ENCODE measurements around the gene FYB1.

The FYB1 gene

DNA sequence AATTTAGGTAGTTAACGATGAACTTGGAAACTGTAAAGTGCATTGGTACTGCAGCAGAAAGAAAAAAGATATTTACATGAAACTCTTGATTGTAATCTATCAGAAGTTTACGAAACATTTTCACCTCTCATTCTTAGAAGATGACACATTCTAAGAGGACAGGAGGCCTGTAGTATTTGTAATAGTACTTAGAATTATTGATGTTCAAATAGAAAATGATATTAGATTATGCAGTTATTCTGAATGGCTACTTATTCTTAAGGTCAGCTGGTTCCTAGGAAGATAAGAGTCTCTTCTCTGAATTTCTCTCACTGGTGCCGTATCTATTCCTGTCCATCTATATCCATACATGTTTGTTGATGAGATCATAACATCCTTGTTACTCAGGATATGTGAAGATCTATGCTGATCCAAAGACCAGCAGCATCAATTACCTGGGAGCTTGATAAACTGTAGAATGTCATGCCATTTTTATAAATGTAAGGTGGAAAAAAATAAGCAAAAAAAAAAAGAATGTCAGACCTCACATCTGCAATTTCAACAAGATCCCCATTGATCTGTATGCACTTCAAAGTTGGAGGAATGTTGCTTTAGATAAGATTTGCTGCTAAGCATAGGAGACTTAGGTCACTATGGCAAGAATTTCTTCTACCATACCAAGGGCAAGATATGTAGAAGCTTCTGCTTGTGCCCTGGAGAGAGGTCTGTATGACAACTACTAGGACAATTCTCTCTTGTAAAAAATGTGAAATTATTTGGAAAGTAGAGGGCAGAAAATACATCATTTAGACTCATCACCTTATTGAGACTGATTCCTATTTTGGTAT, 102.8 kb downstream of the FYB1 start:
- DNase-seq = no peak

DNA sequence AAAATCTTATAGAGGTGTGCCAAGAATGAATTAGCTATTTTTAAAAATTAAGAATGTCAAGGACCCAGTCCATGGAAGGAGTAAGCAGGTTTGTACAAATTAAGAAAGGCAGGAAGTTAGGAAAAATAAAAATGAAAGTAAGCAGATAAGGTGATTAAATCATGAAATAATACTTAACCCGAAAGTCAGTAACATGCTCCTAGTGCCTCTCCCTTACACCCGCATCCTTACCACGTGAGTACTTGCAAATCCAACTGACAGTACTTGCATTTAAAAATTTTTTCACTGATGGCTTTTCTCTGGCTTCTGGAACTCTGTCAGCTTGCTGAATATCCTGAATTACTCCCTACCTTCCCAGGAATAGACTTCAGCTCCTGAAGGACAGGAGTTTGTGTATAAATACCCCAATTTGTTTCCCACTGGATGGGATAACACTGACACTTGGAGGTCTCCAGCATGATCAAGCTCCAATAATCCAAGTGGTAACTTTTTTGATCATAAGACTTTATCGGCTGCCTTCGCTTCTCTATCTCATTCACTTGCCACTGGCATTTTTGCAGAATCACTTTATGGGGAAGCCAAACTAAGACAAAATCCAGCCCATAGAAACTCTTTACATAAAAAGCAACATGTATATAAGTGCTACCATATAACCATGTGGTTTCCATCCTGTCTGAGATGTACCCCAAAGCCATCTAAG, 103.6 kb downstream of the FYB1 start:
- no peak for DNase-seq

DNA sequence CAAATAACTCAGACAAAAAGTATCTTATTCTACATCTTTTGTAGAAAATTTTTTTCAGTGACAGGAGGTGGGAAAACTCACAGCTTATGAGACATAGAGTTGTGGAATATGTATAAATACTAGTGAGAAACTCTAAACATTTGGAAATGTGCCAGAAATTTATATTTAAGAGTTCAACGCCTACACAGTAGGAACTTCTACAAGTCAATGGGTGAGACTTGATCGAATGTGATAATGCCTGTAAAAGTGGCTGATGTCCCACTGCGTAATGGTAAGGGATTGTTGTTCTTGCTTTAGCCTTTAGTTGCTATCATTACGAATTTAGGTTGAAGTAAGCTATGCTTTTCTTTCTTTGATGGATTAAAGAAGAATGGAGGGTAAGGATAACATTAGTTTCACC, 105.2 kb downstream of the FYB1 start:
- no peak for DNase-seq

DNA sequence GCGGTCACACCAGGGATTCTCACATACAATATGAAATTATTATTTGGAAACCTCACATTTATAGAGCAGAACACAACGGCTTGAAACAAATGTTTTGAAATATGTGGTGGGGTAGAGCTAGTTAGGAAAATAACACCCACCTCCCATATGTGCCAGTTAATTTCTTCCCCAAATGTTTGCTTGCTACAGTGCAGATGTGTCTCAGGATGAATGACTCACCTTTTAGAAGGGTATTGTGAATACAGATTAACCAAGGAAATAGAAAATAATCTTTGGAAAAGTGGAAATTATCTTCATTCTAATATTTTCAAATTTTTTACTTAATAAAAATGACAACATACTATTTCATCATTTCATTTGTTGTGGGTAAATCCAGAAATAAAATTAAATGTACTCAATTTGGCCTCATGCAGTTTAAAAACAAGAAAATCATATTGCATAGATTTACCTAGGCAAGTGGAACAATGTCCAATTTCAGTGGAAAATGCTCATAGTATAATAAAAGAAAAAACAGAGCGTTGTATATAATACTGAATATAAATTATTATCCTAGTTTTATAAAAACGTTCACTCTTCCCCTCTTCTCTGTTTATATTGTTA, 105.9 kb downstream of the FYB1 start:
- DNase-seq = no peak

DNA sequence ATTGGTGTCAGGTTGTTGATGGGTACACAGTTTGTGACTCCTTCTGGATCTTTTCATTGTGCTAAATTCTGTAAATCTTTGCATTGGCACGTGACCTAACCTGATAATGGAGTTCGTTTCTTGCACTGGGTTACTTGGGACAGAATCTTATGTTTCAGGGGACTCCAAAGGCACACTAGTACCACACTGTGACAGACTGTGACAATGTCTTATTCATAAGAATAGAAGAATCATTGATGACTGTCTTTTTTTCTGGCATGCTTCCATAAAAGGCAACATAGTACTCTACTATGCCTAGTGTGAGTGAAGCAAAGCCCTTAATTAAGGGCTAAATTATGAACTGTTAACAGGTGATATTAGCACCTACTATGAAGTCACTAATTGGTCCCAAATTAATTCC, 109.8 kb downstream of the FYB1 start:
- no peak for DNase-seq

DNA sequence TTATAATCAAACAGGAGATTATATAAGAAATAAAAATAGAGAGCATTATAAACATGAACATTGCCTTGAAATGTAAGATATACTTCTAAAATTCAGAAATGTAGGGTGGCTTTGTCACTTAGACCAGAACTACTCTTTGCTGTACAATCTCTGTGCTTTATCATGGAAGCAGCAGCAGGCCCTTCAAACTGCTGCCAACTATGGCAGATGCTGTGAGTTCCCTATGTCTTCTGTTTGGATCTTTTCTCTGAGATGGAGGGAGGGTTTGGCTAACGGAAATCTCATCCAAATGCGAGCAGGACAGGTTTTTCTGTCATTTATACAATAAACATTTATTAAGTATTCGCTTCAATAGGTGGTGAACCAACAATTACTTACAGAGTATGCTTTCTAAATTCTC, 110.4 kb downstream of the FYB1 start:
- no peak for DNase-seq

DNA sequence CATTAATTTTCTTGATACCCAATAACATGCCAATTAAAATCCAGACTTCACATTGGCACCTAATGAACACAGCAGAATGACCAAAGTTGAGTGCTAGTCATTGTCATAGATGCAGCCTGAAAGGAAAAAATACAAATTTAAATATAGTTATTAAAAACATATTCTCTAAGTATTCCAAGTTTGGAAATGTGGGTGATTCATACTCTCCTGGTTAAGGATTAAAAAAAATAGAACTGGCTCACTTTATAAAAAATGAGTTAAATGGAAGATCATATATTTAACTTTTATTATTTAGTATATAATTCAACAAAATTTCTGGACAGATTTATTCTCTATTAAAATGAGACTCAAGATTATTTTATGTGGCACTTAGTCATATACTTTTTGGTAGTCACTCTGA, 112.0 kb downstream of the FYB1 start:
- no peak for DNase-seq

DNA sequence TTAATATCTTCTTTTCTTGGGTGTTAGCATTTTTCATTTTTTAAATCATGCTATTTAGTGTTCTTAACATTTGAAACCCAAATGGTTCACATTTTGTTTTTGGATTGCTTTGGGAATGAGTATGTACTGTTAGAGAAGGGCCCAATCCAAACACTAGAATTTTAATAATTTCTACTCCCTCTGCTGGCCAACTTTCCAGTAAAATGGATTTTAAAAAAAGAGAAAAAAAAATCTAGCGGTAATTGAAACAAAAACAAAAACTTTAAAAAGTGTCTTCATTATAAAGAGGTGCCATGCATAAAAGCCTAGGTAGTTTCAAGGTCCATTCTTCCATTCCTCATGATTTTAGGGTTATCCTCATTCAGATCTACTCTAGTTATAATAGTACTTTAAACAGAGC, 113.0 kb downstream of the FYB1 start:
- no peak for DNase-seq

DNA sequence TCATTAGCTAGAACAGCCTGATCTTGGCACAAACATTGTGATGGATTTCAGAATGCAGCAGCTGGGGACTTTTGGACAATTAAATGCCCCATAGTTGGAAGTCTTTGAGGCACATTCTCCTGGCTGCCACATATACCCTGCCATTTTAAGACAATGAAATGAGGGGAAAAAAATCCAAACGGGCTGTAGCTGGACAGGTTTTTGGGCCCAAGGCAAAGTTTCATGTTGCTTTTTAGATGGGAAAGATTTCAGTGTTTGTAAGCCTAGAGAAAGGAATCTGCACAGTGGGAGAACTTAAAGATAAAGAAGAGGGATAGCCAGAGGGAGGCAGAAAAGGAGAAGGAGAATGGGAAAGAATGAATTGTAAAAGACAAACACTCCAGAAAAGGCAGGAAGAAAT, 115.1 kb downstream of the FYB1 start:
- no peak for DNase-seq

DNA sequence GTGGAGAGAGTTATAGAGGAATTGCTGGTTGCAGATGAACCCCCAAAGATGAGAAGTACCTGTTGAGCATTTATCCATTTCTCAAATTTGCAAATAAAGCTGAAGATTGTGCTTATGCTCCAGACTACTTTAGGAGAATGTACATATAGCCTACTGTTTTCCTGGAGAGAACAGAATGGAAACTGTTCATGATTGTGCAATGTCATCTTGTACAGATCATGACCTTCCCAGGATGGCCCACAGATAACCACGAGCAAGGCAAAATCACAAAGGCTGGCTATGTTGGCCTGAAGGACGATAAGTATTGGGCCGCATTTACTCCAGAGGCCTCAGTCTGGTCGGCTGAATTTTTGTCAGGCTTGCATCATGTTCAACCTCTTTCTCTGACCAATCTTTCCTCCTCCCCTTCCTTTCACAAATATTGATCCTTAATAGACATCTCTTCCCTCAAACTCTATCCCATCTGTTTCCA, 116.6 kb downstream of the FYB1 start:
- DNase-seq = no peak

DNA sequence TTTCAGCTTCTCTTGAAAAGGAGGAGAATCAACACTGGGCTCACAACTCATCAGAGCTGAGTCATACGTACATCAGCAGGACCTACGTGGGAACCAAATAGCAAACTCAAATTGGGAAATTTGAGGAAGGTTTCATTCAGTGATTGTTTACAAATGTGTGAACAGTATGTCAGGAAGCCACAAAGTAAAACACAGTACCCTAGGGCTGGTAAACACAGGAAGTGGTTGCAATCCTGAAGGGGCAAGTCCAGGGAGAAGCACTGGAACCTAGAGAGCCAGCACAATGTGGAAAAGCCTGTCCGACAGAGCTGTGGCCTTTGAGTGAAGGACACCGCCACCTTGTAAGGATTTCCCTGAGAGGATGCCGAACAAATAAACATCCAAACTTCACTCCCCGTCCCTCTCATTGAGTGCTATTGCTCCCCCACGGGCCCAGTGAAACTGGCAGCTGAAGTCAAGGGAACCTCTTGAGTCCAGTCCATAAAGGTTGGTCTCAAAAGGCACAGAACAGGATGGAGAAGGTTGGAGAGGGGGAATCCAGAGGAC, 118.4 kb downstream of the FYB1 start:
- no peak for DNase-seq

DNA sequence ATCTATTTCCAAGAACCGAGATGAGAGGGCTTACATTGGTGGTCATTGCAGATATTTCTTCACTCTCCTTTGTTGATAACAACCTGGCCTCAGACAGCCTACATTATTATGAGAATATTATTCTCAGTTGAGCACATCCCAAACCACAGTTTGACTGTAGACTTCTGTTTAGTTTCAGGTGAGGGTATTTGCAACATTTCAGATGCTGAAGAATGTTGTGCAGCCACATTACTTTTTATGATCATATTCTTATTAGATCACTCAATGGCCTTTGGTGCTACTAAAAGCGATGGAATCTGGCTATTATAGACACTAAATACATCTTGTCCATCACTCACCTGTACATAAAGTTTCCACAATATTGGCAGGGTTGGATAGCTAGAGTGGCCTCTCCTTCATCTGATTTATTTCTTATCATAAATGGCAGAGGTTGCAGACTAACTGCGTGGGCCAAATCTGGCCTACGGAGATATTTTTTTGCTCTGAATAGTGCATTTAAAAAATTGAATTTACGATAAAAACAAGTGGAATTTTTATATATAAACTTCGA, 119.0 kb downstream of the FYB1 start:
- DNase-seq = no peak

DNA sequence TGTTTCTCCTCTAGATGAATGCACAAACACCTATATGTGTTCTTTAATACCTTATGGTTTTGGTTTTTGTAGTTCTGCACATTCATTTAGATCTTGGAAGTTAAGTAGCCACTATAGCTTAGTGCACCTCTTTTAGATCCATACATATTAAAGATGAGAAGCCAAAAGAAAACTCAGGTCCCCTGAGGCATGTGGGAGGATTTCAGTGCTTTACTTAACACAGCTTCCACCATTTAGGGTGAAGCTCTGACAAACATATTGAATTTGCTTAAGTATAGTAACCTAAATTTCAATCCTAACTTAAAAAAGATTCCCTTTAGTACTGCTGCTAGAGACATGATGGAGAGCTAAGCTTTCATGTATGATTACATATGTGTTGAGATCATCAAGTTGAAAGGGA, 119.5 kb downstream of the FYB1 start:
- DNase-seq = no peak

DNA sequence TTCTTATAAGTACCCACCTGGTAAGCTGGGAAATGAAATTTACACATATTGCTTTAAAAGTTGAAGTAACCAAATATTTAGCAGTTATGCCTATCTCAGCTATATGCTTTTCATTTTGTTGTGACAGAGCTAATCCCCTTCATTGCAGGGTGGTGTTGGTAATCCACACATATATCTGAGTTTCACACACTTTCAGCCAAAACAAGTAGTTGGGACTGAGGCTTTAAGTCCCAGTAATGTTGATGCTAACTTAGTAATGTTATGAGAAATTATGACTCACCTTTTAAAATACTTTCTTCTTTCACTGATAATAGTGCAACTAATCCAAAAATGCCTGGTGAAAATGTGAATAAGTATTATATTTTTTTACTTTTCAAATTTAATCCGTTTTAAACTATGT, 126.0 kb downstream of the FYB1 start:
- no peak for DNase-seq

DNA sequence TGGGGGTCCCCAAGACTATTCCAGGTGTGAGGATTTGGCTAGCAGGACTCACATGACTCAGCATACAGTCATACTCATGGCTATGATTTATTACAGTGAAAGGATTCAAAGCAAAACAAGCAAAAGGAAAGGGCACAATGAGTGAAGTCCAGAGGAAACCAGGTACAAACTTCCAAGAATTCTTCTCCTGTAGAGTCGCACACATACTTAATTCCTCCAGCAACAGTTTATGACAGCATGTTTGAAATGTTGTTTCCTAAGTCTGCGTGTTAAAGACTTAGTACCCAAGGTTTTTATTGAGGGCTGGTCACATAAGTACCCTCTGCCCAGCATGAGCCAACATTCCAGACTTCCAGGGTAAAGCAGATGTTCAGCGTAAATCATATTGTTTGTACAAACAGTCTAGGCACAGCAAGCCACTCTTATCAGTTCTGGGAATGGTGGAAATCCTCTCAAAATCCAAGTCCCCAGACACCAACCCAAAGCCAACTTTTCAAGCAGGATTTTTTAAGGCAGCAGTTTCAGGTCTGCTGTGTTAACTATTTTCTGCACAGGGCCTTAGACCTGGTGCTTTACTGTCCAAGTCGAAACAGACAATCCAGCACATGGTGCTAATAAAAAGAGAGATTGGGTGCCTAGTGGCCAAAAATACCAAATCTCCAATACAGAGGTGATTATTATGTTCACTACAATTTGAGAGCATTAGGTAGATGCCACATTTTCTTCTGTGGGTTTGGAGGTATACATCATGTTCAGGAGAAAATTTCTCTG, 126.6 kb downstream of the FYB1 start:
- no peak for DNase-seq

DNA sequence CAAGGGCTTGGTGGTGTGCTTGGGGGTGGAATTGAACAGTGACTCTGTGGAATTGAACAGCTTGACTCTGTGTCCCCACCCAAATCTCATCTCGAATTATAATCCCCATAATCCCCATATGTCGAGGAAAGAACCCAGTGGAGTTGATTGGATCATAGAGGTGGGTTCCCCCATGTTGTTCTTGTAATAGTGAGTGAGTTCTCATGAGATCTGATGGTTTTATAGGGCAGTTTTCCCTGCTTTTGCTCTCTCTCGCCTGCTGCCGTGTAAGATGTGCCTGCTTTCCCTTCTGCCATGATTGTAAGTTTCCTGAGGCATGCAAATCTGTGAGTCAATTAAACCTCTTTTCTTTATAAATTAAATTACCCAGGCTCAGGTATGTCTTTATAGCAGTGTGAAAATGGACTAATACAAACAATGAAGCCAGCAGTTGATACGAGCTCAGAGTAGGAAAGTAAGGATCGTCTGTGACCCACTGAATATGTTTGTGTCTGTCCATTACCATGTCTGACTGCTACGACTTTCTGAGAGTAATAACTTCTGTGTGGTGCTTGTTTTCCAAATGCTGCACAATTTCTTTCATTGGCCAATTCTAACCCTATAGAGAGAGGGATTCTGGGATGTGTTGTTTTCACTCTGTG, 127.3 kb downstream of the FYB1 start:
- DNase-seq = no peak

DNA sequence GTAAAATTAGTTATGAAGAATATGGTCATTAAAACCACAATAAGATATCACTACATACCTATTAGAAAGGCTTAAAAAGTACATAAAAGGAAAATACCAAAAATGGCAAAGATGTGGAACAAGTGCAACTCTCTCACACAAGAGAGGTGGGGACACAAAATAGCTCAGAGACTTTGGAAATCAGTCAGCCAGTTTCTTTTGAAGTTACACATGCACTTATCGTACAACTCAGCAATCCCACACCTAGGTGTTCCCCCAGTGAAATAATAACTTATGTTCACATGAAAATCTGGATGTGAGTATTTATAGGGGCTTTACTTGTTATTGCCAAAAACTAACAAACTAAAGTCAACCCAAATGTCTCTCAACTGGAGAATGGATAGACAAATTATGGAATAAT, 135.4 kb downstream of the FYB1 start:
- no peak for DNase-seq

DNA sequence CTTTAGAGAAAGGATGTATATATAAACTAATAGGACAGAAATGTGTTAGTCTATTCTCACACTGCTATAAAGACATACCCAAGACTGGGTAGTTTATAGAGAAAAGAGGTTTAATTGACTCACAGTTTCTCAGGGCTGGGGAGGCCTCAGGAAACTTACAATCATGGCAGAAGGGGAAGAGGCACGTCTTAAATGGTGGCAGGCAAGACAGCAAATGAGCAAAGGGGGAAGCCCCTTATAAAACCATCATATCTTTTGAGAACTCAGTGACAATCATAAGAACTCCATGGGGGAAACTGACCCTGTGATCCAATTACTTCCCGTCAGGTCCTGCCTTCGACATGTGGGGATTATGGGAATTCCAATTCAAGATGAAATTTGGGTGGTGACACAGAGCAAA, 136.4 kb downstream of the FYB1 start:
- DNase-seq = no peak

DNA sequence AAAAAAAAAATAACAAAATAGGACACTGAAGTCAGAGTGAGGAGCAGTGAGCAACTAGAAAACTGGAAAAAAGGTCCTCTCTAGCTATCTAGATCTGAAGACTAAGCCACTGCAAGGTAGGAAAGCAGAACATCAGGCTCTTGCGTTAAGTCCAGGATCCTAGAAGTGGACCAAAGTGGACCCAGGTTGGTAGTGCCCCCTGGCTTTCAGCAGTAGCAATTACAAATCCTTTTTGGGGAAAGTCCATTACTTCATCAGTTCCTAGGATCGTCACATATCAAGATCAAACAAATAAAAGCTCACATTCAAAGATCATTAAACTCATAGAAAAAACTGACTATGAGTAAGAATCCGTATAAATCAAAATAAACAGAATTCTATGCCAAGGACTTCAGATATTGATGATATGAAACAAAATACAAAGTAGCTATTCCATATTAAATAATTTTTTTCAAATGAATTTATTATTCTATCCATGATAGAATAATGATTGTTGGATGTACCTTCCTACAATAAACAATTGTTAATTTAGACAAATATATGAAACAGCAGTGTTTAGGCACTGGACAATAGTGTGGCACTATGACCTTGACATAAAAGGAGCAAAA, 138.7 kb downstream of the FYB1 start:
- DNase-seq = no peak

DNA sequence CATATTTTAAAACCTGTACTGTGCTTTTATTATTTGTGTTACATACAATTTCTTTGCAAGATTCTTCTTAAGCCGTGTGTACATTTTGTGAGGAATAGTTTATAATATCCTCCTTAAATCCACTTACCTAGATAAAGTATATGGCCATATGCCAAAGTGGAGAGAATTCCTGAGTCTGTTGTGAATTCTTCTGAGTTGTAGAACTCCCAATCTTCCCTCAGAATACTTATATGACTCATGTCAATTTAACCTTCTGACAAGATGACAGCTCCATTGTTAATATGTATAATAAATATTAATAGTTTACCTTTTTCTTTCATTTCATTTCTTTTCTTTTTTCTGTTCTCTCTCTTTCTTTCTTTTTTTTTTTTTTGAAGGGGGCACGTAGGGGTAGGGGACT, 139.2 kb downstream of the FYB1 start:
- no peak for DNase-seq

DNA sequence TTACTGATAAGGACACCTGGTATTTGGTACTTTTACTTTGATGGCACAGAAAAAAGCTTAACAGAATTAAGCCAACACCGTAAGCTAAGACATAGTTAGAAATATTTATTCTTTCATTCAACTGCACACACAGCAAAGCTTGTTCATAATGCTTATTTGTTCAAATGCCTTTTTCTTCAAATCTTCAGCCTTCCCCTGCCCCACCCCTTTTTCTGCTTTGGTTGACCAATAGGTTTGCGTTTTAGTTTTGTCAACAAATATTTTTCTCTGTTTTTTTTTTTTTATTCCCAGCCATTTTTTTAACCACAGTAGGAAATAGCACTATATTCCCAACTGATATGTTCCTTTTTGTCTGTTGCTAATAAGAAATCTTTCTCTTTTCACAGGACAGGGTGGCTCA, 140.2 kb downstream of the FYB1 start:
- DNase-seq = no peak
